ENCODE measurements around the gene PANK1. TPM values are rescaled to one million over a fixed set of nuclear protein-coding genes. Genes with fewer than 3 reads are reported as not detected.

PANK1 gene
- 2.3 and 3.7 TPM in 2 replicates for total RNA-seq

DNA sequence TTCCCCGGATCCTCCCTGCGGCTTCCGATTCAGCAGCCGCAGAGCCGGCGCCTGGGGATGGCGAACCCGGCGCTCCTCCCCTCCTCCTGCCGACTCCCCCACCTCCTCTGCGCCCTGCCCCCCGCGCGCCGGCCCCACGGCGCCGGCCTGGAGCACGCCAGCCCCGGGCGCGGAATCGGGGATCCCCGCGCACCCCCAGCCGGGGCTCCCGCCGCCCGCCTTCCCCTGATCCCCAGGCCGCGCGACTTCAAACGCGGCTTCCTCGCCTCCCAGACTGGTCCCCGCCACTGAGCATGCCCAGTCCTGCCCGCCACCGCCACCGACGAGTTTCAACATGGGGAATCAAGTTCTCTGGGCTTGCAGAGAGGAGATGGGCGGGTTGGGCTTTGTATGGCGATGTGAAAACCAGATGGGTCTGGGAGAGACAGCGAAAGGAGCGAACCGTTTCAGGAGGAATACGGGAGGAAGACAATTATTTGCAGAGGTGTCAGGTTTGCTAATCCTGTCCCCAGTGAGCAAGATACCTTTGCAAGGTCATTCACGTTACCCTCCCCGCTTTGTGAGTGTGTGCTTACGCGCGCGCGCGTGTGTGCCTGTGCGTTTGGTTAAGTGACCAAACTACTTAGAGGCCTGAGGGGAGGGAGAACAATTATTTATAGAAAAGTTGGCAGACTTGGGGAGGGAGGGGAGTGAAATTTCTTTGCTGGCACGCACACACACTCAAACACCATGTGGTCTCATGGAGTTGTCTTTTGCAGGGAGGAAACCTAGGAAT lies at the start of gene PANK1:
PANK1 (minus strand) TSS at position 276 of the 775 bp plus-strand sequence. CDS start 351 bp downstream, outside the sequence.
- DNase-seq (ENCODE audit: low read depth in 2 of 2), result peak; percentile 40 to 77

DNA sequence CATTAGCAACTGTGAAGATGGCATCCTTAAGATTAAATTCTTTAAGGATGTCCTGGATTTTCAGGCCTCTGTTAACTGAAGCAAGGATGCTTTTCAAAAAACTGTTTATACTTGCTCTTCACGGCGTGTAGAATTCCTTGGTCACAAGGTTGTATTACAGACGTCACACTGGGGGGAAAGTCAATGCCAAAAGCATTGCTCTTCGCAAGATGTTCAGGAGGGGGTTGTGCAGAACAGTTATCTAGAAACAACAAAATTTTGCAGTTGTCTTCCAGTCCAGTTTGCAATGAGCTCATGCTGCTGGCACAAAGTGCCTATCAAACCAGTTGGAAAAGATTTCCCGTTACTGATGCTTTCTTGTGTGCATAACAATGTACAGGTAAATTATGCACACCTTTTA lies 48.1 kb upstream of the PANK1 start:
- DNase-seq (ENCODE audit: low read depth in 2 of 2), result no peak

DNA sequence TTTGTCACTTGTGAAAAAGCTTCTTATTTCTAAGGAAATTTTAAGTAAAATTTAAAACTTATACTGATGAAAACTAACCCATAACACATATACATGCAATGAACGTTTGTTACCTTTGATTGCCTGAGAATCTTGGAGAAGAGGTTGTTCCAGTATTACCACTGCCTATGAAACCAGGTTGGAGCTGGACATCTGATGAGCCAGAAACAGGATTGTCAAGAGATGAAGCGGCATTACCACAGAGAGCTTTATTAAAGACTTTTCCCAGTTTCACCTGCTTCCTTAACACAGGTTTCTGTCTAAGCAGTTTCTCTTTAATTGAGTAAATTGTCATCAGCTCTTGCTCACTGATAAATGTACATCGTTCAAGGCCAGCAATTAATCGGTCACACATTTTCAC lies 47.4 kb upstream of the PANK1 start:
- no peak for DNase-seq (ENCODE audit: low read depth in 2 of 2)

DNA sequence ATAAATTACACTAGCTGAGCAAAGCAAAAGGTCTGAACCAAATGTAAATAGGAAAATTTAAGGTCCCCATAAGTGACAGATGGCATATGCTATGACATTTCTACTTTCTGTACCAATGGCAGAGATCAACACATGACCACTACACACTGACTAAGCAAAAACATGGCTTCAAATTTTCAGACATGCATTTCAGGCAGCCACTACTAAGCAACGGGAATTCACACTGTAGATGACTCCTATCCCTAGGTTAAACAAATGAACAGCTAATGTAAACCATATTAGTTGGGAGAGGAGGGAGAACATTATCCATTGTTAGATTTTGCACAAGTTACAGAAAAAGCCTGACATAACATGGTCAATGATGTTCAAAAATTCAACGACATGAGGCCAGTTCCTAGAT lies 45.0 kb upstream of the PANK1 start:
- no peak for DNase-seq (ENCODE audit: low read depth in 2 of 2)

DNA sequence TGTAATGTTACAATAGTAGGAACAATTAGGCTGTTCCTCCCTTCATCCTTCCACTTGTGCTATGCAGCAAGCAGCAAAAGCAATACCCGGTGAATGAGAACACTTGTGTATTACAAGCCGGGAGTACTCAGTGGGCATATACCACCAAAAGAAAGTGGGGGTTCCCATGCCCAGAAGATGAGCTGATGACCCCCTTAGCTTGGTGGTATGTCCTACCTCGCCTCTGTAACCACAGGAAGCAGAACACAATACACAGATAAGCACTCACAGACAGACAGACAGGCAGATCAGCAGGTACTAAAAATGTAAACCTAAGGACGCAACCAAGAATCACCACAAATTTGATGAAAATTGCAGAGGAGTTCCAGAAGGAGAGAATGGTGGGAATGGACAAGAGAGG lies 40.9 kb upstream of the PANK1 start:
- DNase-seq (ENCODE audit: low read depth in 2 of 2), result no peak

DNA sequence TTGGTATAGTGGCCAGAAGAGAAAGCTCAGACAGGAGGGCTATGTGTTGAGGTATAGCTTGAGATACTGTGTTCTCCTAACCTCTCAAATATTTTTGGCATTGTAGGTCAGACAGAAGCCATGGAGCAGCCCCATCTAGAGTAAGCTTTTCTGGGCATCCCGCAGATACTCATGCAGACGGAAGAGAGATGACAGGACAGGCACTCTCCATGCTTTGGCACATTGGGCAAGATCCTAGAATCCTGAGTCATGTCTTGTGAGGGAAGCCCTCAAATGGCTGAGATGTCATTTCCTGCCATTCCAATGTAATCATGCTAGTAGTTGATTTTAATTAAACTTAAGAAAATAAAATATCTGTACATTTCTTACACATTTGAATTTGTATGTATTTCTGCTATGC lies 39.6 kb upstream of the PANK1 start:
- DNase-seq (ENCODE audit: low read depth in 2 of 2), result no peak

DNA sequence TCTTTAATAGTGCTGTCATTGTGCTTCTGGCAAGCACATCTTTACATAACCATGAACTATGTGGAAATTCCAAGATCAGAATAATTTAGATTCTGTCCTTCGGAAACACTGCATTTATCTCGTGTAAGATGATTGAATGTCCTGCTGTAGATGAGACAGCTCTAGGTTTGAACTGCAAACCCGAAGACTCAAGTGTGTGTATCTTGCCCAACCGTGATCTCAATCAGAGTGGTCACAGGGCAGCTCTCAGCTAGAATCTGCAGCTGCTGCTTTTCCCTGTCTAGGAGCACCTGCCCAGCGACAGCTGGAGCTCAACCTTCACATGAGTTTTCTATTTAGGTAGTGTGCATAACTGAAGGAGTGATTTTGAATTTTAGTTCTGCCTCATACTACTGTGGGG lies 38.8 kb upstream of the PANK1 start:
- DNase-seq (ENCODE audit: low read depth in 2 of 2), result no peak

DNA sequence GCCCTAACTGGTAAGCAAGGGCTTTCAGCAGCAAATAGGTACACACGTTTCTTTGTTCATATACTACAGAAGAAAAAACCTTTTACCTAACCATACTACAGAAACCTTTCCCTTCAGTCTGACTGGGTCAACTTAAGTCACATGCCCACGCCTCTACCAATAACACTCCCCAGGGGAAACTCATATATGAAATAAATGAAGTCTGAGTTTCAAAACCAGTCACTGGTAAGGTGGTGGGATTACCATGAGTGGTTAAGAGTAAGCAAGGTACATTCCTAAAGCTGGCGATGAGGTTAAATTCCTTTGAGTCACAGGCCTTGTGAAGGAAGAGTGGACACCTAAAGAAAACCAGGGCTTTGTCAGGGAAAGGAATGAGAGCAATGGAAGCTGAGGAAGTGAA lies 34.9 kb upstream of the PANK1 start:
- DNase-seq (ENCODE audit: low read depth in 2 of 2), result no peak

DNA sequence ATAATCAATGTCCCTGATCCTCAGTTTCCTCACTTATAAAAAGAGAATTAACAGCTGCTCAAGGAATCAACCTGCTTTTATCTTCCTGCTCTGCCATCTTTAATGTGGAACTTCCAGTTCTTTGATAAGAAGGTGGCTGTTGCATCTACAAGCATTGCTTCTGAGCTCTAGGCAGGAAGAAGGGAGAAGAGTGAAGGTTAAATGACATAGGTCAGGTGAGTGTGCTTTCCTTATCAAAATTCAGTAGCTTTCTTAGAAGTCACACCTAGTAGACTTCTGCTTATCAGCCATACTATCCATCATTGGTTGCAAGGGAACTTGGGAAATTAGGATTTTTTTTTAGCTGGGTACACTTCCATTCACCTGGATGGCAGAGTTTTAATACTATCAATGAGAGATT lies 32.3 kb upstream of the PANK1 start:
- DNase-seq (ENCODE audit: low read depth in 2 of 2), result no peak

DNA sequence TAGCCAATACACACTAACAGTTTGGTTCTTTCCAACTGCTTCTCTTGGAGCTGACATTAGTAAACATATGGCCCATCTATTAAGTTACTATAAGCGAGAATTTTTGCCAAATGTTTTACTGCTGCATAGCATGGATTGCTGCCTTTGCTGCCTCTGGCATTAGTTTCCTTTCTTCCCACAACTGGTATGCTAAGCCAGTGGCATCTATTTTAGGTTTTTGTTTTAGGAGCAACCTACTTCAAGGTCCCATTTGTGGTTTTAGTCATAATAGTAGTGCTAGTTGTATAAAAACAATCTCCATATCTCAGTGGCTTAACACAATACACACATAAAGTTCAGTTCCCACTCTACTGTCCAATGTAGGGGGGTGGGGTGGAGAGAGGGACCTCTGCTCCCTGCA lies 25.9 kb upstream of the PANK1 start:
- DNase-seq (ENCODE audit: low read depth in 2 of 2), result no peak

DNA sequence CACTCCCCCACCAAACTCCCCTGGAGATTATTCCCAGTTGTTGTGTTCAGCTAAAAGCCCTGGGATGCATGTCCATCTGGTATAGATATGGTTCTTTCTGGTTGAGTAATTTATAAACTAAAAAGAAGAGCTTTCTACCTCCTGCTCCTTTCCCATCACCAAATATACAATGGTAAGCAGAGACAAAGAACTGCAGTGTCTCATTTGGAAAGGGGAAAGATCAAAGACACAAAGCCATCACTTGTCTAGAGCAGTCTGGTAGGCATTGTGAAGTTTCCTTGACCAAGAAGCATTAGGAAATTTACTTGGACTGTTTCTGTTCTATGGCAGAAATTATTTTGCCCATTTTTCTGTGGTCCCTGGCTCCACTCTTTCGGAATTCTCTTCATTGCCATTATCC lies 24.9 kb upstream of the PANK1 start:
- DNase-seq (ENCODE audit: low read depth in 2 of 2), result no peak

DNA sequence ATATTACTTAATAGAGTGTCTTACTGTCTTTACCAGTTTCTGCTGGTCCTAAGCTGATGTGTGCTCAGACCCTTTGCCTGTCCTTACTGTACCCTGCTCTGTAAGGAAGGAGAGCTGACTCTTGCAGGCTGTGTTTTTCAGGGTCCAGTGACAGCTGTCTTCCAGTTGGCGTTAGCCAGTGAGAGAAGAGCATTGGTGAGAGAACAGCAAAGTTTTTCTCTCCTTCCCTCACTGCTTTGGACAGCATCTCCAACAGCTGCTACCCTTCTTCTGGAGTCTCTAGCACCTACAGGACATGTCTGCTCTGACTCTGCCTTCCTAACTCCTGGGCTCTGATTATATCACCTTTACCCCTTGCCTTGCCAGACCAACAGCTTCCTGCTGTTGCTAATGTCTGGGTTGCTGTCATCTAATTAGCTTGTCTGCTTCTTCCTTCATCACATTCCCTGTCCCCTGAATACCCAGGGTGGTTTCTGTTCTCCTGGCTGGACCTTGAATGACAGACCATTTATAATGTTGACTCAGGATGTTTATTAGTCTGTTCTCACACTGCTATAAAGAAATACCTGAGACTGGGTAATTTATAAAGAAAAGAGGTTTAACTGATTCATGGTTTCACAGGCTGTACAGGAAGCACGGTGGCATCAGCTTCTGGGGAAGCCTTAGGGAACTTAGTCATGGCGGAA lies 23.5 kb upstream of the PANK1 start:
- DNase-seq (ENCODE audit: low read depth in 2 of 2), result no peak

DNA sequence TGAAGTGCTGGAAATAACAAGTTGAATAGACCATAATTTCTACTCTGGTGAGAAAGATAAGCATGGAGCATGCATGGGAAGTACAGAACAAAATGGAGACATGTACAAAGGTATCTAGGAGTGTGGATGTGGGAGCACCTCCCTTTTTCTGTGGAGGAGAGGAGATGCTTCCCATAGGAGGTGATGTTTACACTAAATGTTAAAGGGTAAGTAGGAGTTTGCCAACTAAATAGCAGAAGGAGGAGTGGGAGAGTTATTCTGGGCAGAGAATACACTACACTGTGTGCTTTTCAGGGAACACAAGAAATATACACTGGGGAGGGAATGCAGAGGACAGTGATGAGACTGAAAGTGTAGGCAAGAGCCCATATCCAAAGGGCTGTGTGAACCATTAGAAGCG lies 21.1 kb upstream of the PANK1 start:
- DNase-seq (ENCODE audit: low read depth in 2 of 2), result no peak

DNA sequence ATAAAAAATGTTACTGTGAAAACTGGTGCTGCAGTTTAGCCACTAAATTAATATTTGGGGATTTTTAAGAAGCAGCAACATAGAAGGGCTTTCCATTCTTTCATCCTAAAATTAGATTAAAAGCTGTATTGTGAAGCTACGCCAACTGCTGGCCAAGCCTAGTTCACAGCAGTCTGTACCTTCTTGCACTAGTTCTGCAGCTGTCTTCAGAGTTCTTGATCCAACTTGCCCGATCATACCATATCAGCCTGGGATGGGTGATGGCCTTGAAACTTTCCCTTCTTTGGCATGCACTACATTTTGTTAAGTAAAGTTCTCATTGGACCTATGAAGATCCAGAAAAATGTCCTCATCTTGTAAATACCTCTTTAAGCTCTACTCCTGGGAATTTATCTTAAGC lies 20.3 kb upstream of the PANK1 start:
- DNase-seq (ENCODE audit: low read depth in 2 of 2), result no peak

DNA sequence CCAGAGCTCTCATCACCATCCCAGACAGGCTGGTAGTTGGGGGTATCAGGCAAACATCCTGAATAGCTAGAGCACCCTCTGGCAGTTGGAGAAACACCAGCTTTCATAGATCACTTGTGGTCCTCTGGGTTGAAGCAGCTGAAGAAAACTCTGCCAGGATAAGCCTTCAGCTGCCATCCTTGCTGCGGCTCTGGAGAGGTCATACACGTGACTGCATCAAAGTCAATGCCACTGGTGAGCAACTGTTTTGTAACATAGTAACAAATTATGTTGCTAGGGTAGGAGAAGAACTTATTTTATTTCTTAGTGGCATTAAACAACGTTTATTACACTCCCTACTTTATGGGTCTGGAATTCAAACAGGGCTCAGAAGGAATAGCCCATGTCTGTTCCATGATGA lies 19.2 kb upstream of the PANK1 start:
- no peak for DNase-seq (ENCODE audit: low read depth in 2 of 2)

DNA sequence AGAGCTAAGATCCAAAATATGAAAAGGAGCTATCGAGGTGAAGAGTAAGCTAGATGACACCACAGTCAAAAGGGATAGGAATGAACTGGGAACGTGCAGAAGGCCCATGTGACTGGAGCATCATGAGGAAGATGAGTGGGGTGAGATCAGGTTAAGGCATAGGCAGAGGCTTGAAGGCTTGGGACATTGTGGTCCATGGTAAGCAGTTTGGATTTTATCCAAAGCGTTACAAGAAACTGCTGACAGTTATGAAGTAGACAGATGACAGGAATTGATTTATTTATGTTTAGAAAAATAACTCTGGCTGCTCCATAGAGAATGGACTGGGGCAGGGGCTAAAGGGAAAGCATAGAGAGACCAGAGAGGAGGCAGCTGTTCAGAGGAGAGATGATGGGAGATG lies 18.1 kb upstream of the PANK1 start:
- DNase-seq (ENCODE audit: low read depth in 2 of 2), result no peak

DNA sequence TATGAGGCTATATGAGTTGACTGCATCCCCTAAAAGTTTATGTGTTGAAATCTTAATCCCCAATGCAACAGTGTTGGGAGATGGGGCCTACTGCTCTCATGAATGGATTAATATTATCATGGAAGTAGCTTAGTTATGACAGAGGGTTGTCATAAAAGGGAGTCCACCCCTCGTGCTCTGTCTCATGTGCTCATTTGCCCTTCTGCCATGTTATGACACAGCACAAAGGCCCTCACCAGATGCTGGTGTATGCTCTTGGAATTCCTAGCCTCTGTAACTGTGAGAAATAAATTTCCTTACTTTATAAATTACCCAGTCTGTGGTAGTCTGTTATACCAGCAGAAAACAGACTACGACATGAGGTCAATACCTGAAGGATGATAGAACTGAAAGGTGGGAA lies 17.6 kb upstream of the PANK1 start:
- no peak for DNase-seq (ENCODE audit: low read depth in 2 of 2)

DNA sequence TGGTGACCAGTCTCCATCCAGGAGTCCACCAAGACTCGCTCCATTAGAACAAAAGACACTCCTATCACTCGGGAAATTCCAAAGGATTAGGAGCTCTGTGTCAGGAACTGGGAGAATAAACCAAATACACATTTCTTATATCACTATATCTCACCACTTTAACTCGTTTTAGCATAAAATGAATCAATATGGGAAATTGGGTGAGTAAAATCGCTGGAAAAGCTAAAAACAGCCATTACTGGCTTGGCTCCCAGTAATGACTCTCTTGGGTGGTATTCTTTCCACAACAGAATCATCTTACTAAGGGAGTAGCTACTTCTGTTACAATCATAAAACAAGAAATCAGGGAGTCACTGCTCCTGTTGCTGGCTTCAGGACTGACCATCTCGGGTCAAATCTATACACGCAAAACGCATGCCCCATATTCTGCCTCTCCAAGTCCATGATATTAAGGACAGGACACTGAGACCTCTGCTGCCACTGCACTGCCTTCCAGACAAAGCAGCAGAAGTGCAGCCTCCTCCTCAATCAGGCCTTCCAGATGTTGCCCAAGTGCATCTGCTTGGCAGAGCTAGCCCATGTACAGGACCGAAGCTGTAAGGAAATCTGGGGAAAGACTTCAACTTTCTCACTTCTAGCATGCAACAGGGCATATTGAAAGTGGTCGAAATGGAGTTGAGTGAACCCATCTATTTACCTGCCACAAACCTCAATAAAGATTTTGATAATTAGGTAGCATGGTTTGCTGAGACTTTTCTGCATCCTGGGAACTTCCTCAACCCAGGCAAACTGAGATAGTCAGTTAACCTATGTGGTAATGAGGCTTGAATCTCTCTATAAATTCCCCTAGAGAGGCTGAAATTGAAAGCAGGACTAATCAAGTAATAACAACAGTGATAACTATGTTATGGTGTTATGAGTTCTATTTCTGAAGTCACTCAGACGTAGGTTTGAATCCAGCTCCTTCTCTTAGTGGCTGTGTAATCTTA lies 14.4 kb upstream of the PANK1 start:
- no peak for DNase-seq (ENCODE audit: low read depth in 2 of 2)

DNA sequence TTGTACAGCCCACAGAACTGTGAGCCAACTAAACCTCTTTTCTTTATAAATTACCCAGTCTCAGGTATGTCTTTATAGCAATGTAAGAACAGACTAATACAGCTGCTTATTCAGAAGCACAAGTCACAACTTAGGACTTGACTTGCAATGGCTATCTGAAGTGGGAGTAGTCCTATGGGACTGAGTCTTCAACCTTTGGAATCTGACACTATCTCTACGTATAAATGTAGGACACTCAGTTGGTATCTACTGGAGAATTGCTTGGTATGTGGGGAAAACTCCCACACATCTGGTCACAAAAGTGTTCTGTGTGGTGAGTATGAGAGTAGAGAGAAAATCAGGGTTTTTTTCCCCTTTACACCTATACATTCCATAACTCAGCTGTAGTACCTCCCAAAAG lies 12.3 kb upstream of the PANK1 start:
- no peak for DNase-seq (ENCODE audit: low read depth in 2 of 2)

DNA sequence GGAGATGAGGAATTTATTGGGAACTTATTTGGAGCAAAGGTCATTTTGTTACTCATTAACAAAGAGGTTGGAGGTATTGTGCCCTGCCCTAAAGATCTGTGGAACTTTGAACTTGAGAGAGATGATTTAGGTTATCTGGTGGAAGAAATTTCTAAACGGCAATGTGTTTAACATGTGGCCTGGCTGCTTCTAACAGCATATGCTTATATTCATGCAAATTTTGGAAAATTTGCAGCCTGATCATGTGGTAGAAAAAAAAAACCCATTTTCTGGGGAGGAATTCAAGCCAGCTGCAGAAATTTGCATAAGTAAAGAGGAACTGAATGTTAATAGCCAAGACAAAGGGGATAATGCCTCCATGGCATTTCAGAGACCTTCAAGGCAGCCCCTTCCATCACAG lies 10.7 kb upstream of the PANK1 start:
- no peak for DNase-seq (ENCODE audit: low read depth in 2 of 2)

DNA sequence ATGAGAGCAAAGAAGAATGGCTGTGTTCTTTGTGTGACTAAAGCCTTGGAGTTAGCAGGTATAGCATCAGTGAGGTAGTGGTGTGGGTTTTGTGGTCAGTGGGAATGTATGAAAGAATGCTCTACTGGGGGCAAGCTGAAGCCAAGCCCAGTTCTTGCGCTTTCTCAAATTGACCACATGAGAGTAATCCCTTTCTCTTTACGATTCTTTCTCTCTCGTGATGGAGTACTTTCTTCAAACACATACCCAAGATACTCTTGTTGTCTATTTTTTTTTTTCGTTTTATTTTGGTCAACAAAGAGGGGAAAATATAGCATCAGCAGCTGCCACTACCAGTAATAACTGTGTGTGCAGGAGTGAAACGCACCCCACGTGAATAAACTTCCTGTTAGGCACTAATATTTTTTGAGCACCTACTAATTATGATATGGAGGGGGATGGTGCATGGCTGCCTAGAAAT lies 8.4 kb upstream of the PANK1 start:
- no peak for DNase-seq (ENCODE audit: low read depth in 2 of 2)

DNA sequence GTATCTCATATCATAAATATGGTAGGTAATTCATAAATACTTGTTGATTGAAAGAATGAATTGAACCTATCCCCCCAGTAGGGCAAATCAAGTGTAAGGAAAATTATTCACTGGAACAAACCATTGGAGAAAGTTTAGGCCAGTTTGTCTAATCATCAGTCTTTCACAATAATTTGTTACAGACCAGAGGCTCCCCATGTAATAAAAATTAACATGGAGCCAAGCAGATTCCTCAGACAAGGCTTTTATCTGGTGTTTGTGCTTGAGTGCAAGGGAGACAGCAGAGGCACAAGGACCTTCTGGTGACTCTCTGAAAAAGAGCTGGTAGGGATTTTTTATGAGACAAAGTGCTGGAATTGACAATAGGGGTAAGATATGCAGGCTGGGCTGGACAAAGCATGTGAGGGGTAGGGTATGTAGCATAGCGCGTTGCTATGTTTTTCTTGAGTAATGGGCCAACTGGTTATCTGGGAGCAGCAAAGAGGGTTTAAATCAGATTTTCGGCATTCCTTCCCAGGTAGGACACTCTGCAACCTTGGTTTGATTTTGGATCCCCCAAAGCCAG lies 7.8 kb upstream of the PANK1 start:
- DNase-seq (ENCODE audit: low read depth in 2 of 2), result no peak

Data from dermis microvascular lymphatic vessel endothelial cell (primary cell).